GM10248 (cell line): Measurements from ENCODE around the gene ZDBF2.
"Not testable (repeated sequence)": the region's sequence is repeated elsewhere in the genome, so short reads cannot be mapped to it uniquely, and the experiment has no call there.

ENCODE experiments used
- CTCF ChIA-PET: fragments of 300-600 bp; sonication (Branson Sonifier 250); formaldehyde crosslinking; extraction: SDS; loops from one replicate; lab custom pipeline; 2021; ENCODE audit warnings: antibody characterized with exemption; lab: Yijun Ruan, JAX
- POLR2A ChIA-PET: fragments of 350-650 bp; sonication (Branson Sonifier 250); formaldehyde crosslinking; extraction: SDS; loops from one replicate; lab custom pipeline; 2020; ENCODE audit warnings: antibody characterized with exemption; lab: Yijun Ruan, JAX
- DNase-seq: peaks from one replicate; pipeline ENCODE4 v3.0.0; 2012; ENCODE audit errors: extremely low spot score
- CTCF ChIP-seq: IDR thresholded peaks from 2 replicates; pipeline ENCODE4 v1.5.1; 2012; ENCODE audit warnings: mild to moderate bottlenecking, low read depth; ENCODE audit errors: extremely low read depth, missing control alignments, control extremely low read depth

Gene ZDBF2

GRCh38 chr2:206353685-206354084 is 79.2 kb downstream of the ZDBF2 start:
- CTCF ChIA-PET, result interaction anchor here (0.7 to 1.2 kb wide), 3 partner anchors 17 to 33 kb away, joined by 3 read pairs; no protein-coding TSS in a partner anchor
- no peak for TF ChIP-seq CTCF
- POLR2A ChIA-PET, result no interaction called here
- no peak for DNase-seq

GRCh38 chr2:206354129-206354528 is 79.7 kb downstream of the ZDBF2 start:
- ChIA-PET POLR2A (no interaction called here), CTCF (interaction anchor here (0.6 to 1.2 kb wide), 4 partner anchors 16 to 233 kb away, joined by 3 read pairs; no protein-coding TSS in a partner anchor)
- TF ChIP-seq CTCF, result no peak
- DNase-seq, result no peak

GRCh38 chr2:206356840-206357239 is 82.4 kb downstream of the ZDBF2 start:
- POLR2A ChIA-PET, DNase-seq, CTCF ChIA-PET: not testable (repeated sequence)

GRCh38 chr2:206360840-206361239 is 86.4 kb downstream of the ZDBF2 start:
- CTCF ChIA-PET, result interaction anchor here (0.9 kb wide), 1 partner anchor 9 kb away, joined by 3 read pairs; no protein-coding TSS in a partner anchor
- DNase-seq, POLR2A ChIA-PET: not testable (repeated sequence)

GRCh38 chr2:206361407-206362045 is 87.1 kb downstream of the ZDBF2 start:
- POLR2A ChIA-PET, result no interaction called here
- peak; percentile 19 for DNase-seq
- CTCF ChIA-PET, result interaction anchor here (0.9 kb wide), 1 partner anchor 10 kb away, joined by 3 read pairs; no protein-coding TSS in a partner anchor

More at GRCh38 chr2:206361407-206362045, 87.1 kb downstream of the ZDBF2 start:
- TF ChIP-seq CTCF, result no peak
